HG02938 (cell line): ENCODE measurements around the gene PLCB1.
A peak's percentile ranks its signal among the peaks of the same experiment; 100 is the strongest.

Source experiments
- ATAC-seq: cut with Tn5 transposase; IDR thresholded peaks from one replicate; pipeline ENCODE4 v1.9.1; 2021; ENCODE audit warnings: mild to moderate bottlenecking, moderate library complexity; ENCODE audit not compliant: unreplicated experiment

PLCB1 gene

DNA sequence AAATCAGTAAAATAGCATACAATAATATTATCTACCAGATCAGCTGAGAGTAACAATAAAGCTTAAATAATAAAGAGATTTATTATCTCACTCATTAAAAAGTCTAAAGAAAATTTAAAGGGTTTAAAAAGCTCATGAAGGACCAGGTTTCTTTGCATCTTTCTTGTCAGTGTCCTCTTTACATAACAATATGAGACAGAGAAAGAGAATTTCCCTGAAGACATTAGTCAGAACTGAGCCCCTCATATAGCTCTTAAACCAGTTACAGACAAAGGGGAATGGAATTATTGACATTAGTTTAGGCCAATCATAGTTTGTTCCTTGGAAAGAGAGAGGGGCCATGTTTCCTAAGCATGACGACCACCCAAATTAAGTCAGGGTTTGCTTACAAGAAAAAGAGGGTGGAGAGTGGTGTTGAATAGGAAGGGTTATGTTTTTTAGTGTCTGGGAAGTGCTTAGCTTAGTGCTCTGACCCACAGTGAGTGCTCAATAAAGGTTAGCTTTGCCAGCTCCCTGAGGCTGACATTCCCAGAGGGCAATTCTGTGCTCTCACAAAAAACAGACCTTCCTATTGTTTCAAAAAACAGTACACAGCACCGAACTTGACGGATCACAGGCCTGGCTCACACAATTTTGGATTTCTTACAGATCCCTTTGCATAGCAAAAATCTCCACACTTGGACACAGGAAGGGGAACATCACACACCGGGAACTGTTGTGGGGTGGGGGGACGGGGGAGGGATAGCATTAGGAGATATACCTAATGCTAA is 3.6 kb upstream of the PLCB1 start:
- ATAC-seq: no peak

DNA sequence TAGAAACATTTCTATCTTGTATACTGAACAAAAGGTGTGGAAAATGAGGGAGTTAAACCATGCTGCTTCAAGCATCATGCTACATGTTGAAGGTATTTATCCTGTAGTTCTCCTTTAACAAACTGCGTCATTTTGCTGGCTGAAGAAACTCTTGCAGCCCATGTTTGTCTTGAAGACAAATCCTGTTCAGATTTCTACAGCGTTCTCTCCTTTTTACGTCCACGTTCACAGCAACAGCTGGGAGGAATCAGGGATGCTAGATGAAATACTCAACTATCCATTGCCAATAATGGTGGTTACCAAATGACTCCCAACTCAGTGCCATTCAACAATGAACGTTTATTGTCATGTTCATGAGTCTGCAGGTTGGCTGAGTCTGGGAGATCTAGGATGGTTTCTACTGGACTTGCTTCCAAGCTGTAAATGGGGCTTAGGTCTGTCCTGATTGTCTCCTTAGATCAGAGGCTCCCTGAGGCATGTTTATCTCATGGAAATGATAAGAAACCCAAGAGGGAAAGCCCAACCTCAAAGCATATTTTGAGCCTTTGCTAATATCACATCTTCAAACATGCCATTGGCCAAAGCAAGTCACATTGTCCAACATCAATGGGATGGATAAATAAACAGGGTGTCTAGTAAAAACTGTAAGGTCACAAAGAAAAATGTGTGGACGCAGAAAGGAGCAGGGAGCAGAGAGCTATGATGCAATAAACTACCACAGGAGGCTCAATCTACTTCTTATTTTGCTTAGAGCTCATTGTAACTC is 2.7 kb upstream of the PLCB1 start:
- no peak for ATAC-seq

DNA sequence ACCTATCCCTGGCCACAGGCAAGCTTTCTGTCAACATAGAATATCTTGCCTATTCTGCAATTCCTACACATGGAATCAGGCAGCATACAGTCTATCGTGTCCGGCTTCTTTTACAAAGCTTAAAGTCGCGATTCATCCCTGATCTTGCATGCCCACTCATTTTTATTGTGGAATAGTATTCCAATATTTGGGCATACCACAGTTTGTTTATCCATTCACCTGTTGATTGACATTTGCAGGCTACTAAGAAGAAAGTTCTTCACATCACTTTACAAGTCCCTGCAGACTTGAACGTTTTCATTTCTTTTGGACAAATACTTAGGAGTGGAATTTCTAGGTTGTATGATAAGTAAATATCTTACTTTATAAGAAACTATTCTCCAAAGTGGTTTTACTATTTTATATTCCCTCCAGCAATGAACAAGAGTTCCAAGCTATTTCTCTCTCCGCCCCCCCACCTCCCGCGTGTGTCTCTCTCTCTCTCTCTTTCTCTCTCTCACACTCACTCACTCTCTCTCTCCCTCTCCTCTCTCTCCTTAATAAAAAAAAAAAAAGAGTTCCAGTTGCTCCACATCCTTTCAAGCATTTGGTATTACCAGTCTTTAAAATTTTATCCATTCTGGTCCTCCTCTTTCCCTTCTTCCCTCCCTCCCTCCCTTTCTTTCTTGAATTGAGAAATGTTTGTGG is 1.1 kb upstream of the PLCB1 start:
- ATAC-seq: no peak

DNA sequence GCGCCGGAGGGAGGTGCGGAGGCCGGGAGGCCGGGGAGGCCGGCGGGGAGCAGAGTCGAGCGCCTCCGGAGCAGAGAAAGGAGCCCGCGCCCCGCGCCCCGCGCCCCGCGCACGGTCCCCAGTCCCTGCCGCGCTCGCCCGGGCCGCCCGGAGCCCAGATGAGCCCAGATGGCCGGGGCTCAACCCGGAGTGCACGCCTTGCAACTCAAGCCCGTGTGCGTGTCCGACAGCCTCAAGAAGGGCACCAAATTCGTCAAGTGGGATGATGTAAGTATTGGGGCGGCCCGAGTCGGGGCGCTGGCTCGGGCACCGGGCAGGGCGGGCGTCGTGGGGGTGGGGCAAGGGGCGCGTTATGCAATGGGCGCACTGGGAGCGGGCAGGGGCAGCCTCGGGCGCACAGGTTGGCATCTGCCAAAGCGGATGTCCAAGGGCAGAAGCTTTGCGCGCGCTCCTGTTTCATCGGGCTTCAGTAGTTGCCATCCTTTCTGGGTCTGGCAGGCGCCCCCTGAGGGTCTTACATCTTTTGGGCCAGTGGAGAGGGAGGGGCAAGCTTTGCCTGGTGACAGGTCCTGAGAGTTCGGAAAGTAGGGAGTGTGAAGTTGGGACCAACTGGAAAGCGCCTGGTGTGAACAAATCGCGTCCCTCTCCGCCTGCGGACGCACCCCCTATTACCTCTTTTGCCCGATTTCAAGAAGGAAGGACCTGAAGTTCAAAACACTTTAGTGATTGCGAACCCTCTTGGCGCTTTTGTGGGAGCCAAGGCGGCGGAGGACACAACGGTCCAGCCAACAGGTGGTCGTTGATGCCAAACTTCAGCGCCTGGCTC is 631 bp downstream of the PLCB1 start:
- peak; percentile 14 for ATAC-seq

DNA sequence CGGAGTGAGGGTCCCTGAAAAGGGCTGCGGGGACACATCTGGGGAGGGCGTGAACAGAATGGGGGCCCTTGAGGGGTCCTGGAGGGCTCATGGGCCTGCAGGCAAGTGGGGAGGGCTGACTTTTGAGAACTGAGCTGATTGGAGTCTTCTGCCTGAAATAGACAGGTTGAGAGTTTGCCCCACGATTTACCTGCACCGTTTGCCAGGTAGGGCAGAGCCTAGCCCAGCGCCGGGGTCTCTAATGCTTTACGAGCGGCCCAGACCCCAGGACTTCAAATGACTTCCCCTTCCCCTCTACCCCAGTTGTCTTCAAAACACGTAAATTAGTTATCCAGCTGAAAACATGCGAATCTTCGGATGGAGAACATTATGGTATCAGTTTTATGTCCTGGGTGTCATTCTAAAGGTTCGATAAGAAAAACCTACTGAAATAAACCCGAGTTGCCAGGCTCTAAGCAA is 1.3 kb downstream of the PLCB1 start:
- ATAC-seq: no peak

DNA sequence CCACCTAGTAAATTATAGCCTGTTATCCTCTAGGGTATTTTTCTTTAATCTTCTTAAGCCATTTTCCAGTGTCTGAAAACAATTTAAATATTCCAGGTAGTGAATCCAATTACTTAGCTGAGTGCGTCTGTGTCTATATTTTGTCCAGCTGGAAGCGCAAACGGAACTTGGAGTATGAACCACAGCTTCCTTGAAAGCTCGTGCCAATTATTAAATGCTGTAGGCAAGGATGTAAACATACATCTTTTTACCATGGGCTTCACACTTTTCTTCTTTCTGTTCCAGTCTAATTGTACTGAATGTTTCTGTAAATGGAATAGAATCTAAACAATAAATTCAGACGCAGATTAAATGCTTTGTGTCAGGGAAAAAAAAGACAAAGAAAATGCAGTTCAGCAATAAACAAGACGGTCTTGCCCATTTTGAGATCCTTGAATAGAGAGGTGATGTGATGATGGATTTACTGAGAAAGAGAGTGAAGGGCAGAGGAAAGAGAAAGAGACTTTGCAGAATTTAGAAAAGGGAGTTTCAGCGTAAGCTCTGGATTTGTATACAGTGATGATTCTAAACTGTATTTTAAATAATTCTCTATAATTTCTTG is 1.9 kb downstream of the PLCB1 start:
- no peak for ATAC-seq

DNA sequence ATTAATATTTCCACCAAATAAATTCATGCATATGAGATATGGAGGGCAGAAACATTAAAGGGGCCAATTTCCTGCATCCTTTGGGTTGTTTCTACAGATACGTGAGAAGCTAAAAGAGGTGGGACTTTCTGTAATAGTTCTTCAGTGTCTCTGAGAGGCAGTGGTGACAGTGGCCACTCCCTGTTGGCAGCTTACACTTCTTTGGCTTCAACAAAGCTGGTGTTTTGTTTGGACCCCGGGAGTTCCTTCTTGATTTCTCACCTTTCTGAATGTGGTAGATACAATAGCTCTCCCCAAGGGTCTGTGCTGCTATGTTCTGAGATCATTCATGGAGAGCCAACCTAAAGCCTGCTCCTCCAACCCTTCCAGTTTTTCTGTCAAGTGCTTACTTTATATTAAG is 7.8 kb downstream of the PLCB1 start:
- no peak for ATAC-seq

DNA sequence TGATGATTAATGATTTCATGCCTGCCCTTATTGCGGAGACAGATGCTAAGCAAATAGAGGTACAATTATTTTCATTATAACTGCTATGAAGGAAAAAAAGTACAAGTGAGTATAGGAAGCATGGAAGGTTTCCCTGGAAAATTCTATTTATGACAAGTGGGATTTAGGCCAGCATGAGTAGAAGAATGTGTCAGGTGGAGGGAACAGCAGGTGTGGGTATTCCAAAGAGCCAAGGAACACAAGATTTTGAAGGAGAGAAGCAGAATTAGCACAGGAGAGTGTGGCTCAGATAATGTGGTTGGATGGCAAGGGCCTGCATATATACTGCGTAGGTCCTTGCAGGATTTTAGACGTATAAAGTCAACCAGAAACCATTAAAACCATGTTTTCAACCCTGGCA is 11.4 kb downstream of the PLCB1 start:
- ATAC-seq: no peak

DNA sequence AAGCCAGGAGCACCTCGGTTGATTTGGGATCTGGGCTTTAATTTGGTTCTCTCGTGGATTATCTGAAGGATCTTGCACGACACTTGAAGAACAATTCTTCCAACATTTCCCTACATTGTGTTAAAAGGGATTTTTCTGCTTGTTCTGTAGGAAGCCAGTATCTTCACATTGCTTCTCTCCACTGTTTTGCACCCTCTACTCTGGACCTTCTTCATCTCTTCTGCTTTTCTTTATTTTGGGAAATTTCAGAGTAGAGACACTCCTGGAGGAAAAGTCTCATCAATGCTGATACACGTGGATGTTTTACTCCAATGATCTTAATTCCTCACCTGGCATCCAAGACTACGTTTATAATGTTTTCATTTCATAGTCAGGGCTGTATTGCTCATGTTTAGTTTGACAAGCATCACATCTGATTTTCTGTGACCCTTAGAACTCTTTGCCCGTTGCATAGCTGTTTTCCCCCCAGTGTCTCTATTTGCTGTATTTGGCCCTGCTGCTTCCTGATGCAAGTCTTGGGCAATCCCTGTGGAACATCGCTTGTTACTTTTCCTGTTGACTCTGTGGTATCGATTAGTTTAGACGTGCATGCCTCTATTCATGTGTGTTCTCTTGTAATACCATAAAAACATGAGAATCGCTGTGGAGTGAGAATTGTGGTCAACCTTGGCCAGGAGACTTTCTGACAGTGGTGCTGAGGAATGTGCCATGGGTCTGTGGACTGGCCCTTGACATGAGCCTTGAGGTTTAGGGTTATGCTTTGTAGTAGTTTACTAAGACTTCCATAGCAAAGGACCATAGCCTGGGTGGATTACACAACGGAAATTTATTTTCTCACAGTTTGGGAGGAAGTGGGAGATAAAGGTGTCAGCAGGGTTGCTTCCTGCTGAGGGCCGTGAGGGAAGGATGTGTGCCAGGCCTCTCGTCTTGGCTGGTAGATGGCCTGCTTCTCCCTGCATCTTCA is 12.5 kb downstream of the PLCB1 start:
- ATAC-seq: no peak

DNA sequence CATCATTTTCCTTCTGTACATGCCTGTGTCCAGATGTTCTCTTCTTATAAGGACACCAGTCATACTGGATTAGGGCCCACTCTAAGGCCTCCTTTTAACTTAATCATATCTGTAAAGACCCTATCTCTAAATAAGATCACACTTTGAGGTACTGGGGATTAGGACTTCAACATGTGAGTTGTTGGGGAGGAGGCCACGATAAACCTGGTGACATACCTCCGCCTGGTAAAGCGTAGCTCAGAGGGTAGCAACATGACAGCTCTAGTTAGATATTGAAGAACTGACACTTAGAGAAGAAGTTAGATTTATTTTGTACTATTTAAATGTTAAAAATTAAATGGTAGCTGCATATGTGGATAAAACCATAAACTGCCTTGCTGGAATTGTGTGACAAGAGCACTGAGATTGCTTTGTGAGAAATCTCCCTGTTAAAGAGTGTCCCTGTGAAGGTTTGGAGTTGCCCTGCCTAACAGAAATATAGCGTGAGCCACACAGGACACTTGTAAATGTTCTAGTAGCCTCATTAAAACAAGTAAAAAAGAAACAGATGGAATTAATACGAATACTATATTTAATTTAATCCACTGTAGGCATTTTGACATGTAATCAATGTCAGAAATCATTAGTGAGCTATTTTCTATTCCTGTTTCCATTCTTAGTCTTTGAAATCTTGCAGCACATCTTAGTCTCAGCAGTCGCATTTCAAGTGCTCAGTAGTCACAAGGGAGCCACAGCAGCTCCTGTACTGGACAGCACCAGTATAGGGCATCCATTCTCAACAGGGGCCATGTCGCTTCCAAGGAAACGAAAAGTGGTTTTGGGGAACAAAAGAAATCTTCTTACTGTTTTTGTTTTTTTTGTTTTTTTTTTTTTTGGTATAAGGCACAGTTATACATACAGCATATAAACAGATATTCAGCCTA is 13.4 kb downstream of the PLCB1 start:
- no peak for ATAC-seq

DNA sequence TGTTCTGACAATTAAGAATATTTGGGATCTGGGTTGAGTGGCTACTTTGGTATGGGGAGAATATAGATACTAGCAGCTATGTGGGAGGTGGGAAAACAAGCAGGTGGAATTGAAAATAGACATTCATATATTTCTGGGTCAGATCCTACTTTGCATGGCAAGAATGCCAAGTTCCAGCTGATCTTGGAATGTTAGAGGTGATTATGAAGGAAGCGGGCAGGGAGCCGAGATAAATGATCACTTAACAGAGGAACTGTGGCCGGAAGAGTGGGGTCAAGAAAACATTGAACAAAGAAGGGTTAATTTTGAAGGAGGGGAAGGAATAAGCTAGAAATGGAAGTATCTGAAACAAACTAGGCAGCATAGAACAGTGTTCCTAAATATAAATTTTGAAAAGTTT is 15.4 kb downstream of the PLCB1 start:
- ATAC-seq: no peak

DNA sequence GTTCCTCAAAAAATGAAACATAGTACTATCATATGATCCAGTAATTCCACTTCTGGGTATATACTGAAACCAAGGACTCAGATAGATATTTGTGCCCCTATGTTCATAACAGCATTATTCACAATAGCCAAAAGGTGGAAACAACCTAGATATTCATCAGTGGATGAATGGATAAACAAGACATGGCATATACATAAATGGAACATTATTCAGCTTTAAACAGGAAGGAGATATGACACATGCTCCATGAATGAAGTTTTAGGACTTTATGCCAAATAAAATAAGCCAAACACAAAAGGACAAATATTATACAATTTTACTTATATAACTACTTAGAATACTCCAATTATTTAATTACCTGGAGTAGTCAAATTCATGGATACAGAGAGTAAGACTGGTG is 16.4 kb downstream of the PLCB1 start:
- ATAC-seq: no peak

DNA sequence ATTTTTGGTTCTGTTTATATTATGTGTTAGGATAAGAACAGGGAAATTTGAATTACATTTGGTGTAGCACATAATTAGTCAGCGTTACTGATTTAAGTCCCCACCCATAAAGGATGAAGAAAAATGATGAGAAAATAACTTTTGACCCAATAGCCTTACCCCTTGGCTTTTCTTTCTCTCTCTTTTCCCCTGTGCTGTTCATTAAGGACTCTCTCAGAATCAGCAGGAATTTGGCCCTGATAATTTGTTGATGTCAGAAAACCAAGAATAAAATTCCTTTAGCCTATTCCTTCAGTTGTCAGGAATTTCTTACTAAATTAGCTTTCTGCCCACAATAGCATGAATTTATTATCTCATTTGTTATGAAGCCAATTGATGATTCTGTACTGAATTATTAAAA is 18.5 kb downstream of the PLCB1 start:
- no peak for ATAC-seq

DNA sequence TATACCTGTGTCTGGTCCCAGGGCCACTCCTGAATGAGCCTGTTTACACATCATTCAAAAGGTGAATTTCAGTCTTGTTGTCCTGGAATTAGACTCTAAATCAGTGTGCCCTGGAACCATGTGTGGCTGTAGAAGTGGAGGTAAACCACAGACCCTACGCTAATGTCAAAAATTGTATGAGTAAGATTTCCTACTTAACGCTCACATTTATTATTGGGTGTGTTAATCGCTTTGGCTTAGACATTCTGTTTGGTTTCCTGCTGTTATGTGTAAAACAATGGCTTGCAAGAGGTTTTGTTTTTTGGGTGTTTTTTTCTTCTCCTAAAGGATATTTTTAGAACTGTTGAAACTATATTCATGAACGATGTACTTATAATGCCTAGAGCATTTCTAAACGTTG is 19.3 kb downstream of the PLCB1 start:
- ATAC-seq: no peak

DNA sequence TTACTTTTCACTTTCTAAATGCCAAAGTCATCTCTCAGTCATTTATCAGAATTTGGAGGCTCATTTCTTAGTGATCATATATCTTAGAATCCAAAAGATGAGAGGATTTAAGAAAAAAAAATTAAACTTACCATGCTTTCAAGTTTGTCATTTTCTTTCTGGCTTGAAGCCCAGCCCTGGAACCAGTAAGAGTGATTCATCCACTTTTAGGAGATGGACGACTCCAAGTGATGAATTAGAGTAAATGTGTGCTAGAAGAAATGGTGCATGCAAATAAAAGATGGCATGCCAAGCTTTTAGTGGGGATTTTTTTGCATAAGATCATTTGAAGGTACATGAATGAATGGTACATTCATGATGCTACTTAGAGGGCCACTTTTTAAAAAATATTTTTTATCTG is 20.1 kb downstream of the PLCB1 start:
- no peak for ATAC-seq

DNA sequence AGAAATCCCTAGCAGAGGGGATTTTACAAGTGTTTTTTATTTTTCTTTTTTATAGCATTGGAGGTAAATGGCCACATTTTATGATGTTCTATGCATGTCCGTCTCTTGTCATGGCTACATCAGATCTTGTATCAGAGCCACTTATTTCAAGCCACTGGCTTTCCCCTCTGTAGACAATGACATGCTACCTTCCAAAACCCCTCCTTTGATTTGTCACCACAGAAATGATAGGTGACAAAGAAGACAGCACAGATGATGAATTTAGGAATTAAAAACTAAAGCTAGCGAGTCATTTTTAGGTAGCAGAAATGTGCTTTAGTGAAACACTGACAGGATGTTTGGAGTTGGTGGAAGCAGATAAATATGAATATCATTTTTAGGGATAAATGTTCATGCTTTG is 20.8 kb downstream of the PLCB1 start:
- no peak for ATAC-seq

DNA sequence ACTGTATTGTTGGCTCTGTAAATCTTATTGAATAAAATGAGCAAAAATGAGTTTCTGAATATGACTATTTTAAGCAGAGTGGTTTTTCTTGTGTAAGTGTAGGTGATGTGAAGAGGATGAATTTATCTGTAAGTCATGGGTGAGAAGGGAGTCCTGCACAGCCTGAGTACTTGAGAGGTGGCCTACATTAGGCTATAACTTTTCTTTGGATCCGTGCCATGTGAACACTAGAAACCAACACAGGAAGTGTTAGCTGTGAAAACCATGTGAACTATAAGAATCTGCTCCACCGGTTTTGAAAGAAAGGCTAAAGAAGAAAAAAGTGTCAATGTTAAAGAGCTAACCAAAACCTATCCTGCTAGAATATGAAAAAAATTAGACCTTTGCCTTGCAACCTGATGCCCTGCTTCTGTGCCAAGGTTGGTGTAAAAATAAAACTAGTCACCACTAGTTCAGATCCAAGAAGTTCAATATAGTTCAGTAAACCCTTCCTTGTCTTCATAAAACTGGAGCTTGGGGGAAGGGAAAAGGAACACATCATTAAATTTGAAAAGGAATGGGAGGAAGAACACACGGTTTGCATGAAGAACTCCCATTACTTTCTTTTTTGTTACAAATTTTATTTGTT is 21.3 kb downstream of the PLCB1 start:
- peak; percentile 42 for ATAC-seq

DNA sequence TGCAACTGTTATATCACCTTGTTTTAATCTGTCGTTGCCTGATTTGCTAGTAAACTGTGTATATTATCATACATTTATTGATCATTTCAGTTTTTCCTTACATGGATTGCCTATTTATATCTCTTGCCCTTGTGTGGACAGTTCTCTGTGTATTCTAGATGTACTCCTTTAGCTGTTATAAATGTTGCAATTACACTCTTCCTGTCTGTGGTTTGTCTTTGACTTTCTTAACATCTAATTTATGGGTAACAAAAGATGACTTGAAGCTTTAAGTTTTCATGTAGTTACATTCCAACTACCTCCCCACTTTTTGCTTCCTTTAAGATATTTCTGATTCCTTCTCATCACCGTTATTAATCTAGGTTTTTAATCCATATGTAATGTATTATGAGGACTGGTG is 22.6 kb downstream of the PLCB1 start:
- no peak for ATAC-seq
